GM23338 (cell line): ENCODE data around the gene SRGAP3. TPM values are rescaled to one million over a fixed set of nuclear protein-coding genes. Genes with fewer than 3 reads are reported as not detected.

Source experiments
- ATAC-seq: fragments of 200-7000 bp; cut with Tn5 transposase; 3 replicates; pipeline ENCODE4 v1.9.1; 2020
- DNase-seq: peaks from one replicate; pipeline ENCODE4 v3.0.0-alpha.2; 2015; ENCODE audit warnings: low spot score
- H2AFZ ChIP-seq: fragments of 200-600 bp; sonication (generic); 2 replicates; pipeline ENCODE4 v1.8.0; 2016; ENCODE audit warnings: antibody characterized with exemption, mild to moderate bottlenecking, moderate library complexity
- H3F3A ChIP-seq: fragments of 200-600 bp; sonication (generic); replicated peaks from 2 replicates; pipeline ENCODE4 v1.8.0; 2017; ENCODE audit warnings: antibody characterized with exemption, mixed run types, low read depth
- H3K27ac ChIP-seq: fragments of 200-600 bp; sonication (generic); 2 replicates; pipeline ENCODE4 v1.6.1; 2016; ENCODE audit warnings: low read depth
- H3K27me3 ChIP-seq: fragments of 200-600 bp; sonication (generic); 2 replicates; pipeline ENCODE4 v1.8.0; 2016; ENCODE audit warnings: mild to moderate bottlenecking, mixed run types, moderate library complexity; ENCODE audit not compliant: insufficient read depth
- H3K36me3 ChIP-seq: fragments of 200-600 bp; sonication (generic); 2 replicates; pipeline ENCODE4 v1.8.0; 2016; ENCODE audit warnings: mild to moderate bottlenecking; ENCODE audit not compliant: insufficient read depth
- H3K4me1 ChIP-seq: fragments of 200-600 bp; sonication (generic); 2 replicates; pipeline ENCODE4 v1.8.0; 2016; ENCODE audit warnings: mild to moderate bottlenecking, moderate library complexity; ENCODE audit not compliant: insufficient read depth
- H3K4me2 ChIP-seq: fragments of 200-600 bp; sonication (generic); 2 replicates; pipeline ENCODE4 v1.7.1; 2017; ENCODE audit warnings: mixed run types
- H3K4me3 ChIP-seq: fragments of 200-600 bp; sonication (generic); 2 replicates; pipeline ENCODE4 v1.6.1; 2016; ENCODE audit warnings: mixed run types
- H3K79me2 ChIP-seq: fragments of 200-600 bp; sonication (generic); replicated peaks from 2 replicates; pipeline ENCODE4 v1.8.0; 2017; ENCODE audit warnings: mild to moderate bottlenecking; ENCODE audit not compliant: insufficient read depth
- H3K9me2 ChIP-seq: fragments of 200-600 bp; sonication (generic); 2 replicates; pipeline ENCODE4 v1.8.0; 2017; ENCODE audit not compliant: insufficient read depth
- H4K20me1 ChIP-seq: fragments of 200-600 bp; sonication (generic); replicated peaks from 2 replicates; pipeline ENCODE4 v1.8.0; 2017; ENCODE audit warnings: mild to moderate bottlenecking; ENCODE audit not compliant: insufficient read depth
- H3K27ac Mint-ChIP-seq: 2 replicates; pipeline ENCODE4 v1.8.0; 2020; ENCODE audit warnings: inconsistent platforms, mild to moderate bottlenecking, moderate library complexity, mixed read lengths
- H3K27me3 Mint-ChIP-seq: 3 replicates; pipeline ENCODE4 v1.8.0; 2022; ENCODE audit warnings: low read depth, mild to moderate bottlenecking, moderate library complexity, mixed read lengths, inconsistent platforms; ENCODE audit not compliant: insufficient read depth, poor library complexity
- H3K36me3 Mint-ChIP-seq: 3 replicates; pipeline ENCODE4 v1.8.0; 2021; ENCODE audit warnings: low read depth, mild to moderate bottlenecking, inconsistent platforms, moderate library complexity, mixed read lengths
- H3K4me1 Mint-ChIP-seq: 3 replicates; pipeline ENCODE4 v1.8.0; 2020; ENCODE audit warnings: mild to moderate bottlenecking, inconsistent platforms, mixed read lengths
- H3K4me3 Mint-ChIP-seq: 3 replicates; pipeline ENCODE4 v1.8.0; 2021; ENCODE audit warnings: moderate library complexity, mild to moderate bottlenecking, inconsistent platforms, mixed read lengths
- H3K9me3 Mint-ChIP-seq: 3 replicates; pipeline ENCODE4 v1.8.0; 2020; ENCODE audit warnings: moderate library complexity, mild to moderate bottlenecking, inconsistent platforms, mixed read lengths
- CREB1 ChIP-seq: fragments of 250-450 bp; sonication (Bioruptor Pico); IDR thresholded peaks from 2 replicates; pipeline ENCODE4 v1.5.0; 2020; ENCODE audit warnings: low read depth, mild to moderate bottlenecking, moderate library complexity
- CTCF ChIP-seq, 2 experiments: fragments of 200-600 bp in 1 of 2; sonication (generic) in 1 of 2; conservative IDR thresholded peaks; 2 replicates each; pipeline versions ENCODE4 v1.5.1 to v1.6.1; 2016 to 2017; ENCODE audit warnings: antibody characterized with exemption in 2 of 2, low read depth in 2 of 2, mild to moderate bottlenecking in 2 of 2, moderate library complexity in 1 of 2
- ETS1 ChIP-seq: IDR thresholded peaks from 2 replicates; pipeline ENCODE4 v1.6.1; 2016; ENCODE audit warnings: antibody characterized with exemption
- EZH2 ChIP-seq: fragments of 200-600 bp; sonication (generic); IDR thresholded peaks from one replicate; pipeline ENCODE4 v1.8.0; 2017; ENCODE audit warnings: antibody characterized with exemption, mild to moderate bottlenecking, low read depth; ENCODE audit not compliant: unreplicated experiment
- EZH2phosphoT487 ChIP-seq: fragments of 200-600 bp; sonication (generic); IDR thresholded peaks from one replicate; pipeline ENCODE4 v1.8.1; 2018; ENCODE audit warnings: antibody characterized with exemption; ENCODE audit not compliant: unreplicated experiment
- JUNB ChIP-seq: IDR thresholded peaks from one replicate; pipeline ENCODE4 v1.6.1; 2016; ENCODE audit warnings: antibody characterized with exemption; ENCODE audit not compliant: unreplicated experiment
- NANOG ChIP-seq: IDR thresholded peaks from 2 replicates; pipeline ENCODE4 v1.6.1; 2016; ENCODE audit warnings: antibody characterized with exemption, borderline replicate concordance
- POLR2AphosphoS5 ChIP-seq: IDR thresholded peaks from 2 replicates; pipeline ENCODE4 v1.6.1; 2016; ENCODE audit warnings: antibody characterized with exemption, low read depth
- REST ChIP-seq: IDR thresholded peaks from one replicate; pipeline ENCODE4 v1.6.1; 2018; ENCODE audit warnings: antibody characterized with exemption; ENCODE audit not compliant: unreplicated experiment
- STAT1 ChIP-seq: IDR thresholded peaks from one replicate; pipeline ENCODE4 v1.6.1; 2016; ENCODE audit warnings: antibody characterized with exemption; ENCODE audit not compliant: unreplicated experiment
- ZNF114 ChIP-seq: fragments of 250-450 bp; sonication (Bioruptor Pico); IDR thresholded peaks from 2 replicates; pipeline ENCODE4 v1.5.0; 2020; ENCODE audit warnings: mild to moderate bottlenecking, moderate library complexity
- ZNF331 ChIP-seq: fragments of 250-450 bp; sonication (Bioruptor Pico); IDR thresholded peaks from 2 replicates; pipeline ENCODE4 v1.5.0; 2020; ENCODE audit warnings: low read depth, mild to moderate bottlenecking, moderate library complexity
- ZNF462 ChIP-seq: fragments of 250-450 bp; sonication (Bioruptor Pico); IDR thresholded peaks from 2 replicates; pipeline ENCODE4 v1.5.0; 2020; ENCODE audit warnings: mild to moderate bottlenecking, moderate library complexity
- polyA plus RNA-seq: library from polyadenylated mRNA; unstranded; fragments of >200 nt; fragmentation: Nextera tagmentation; extraction: Ambion mirVana; gene quantifications from 2 replicates; pipeline ENCODE4 v1.2.1, GENCODE V29; 2016
- total RNA-seq: library from RNA; depleted of rRNA; stranded (reverse); fragments of >200 nt; shearing (Covaris generic); gene quantifications from 2 replicates; pipeline ENCODE4 v1.2.3, GENCODE V29; 2014

Gene SRGAP3
- total and polyA plus RNA-seq, 2 experiments from 2014 or later, result 6.4 to 9.4 TPM

- Mint-ChIP-seq H3K4me3 (no peak overlapping the region), H3K4me1 (peaks cover 23% of the 10 kb centered on the region)
- no peaks in the 10 kb centered on the region for H3K79me2 ChIP-seq
These were observed 5.3 kb upstream of the SRGAP3 start for GRCh38 chr3:9254764-9255163.

More at GRCh38 chr3:9254764-9255163, 5.3 kb upstream of the SRGAP3 start:
- no peak for DNase-seq
- no peaks in the 10 kb centered on the region for H4K20me1 ChIP-seq
- no peaks in the 10 kb centered on the region for H3K36me3 Mint-ChIP-seq
- H3F3A ChIP-seq, result no peaks in the 10 kb centered on the region
- ATAC-seq, result no peak
- H2AFZ ChIP-seq, result no peak overlapping the region
- H3K9me2 ChIP-seq, result no peaks in the 10 kb centered on the region
- peaks cover 8% of the 10 kb centered on the region for H3K27me3 Mint-ChIP-seq
- TF ChIP-seq ZNF114 (CRISPR knock-in tag), result no peak
- TF ChIP-seq CREB1 (CRISPR knock-in tag), result no peak
- no peak for TF ChIP-seq POLR2AphosphoS5
- no peak for TF ChIP-seq NANOG
- TF ChIP-seq REST, result no peak
- TF ChIP-seq STAT1, result no peak
- TF ChIP-seq CTCF (conservative IDR thresholded peaks at IDR 0.05; ENCODE audit: low read depth in 2 of 2), result no peak
- no peak for TF ChIP-seq ZNF462
- no peak for TF ChIP-seq JUNB
- no peak for TF ChIP-seq EZH2phosphoT487
- TF ChIP-seq ETS1, result no peak
- no peak for TF ChIP-seq EZH2
- TF ChIP-seq ZNF331 (CRISPR knock-in tag), result no peak
- peaks cover 9% of the 10 kb centered on the region for H3K9me3 Mint-ChIP-seq
- no peak overlapping the region for H3K4me2 ChIP-seq
- H3K4me3 ChIP-seq, result no peak overlapping the region
- peaks cover 16% of the 10 kb centered on the region for H3K4me1 ChIP-seq
- no peaks in the 10 kb centered on the region for H3K27me3 ChIP-seq
- no peak overlapping the region for H3K27ac ChIP-seq
- no peak overlapping the region for H3K27ac Mint-ChIP-seq
- no peaks in the 10 kb centered on the region for H3K36me3 ChIP-seq
